Mucosa of gallbladder (tissue), 1 donor: ENCODE results near the gene RELT. TPM values are rescaled to one million over a fixed set of nuclear protein-coding genes. Genes with fewer than 3 reads are reported as not detected.

Experiments
- DNase-seq: peaks from one replicate; pipeline ENCODE4 v3.0.0-alpha.2; 2020; ENCODE audit warnings: low spot score
- total RNA-seq: library from RNA; stranded (reverse); gene quantifications from one replicate; pipeline ENCODE4 v1.2.1, GENCODE V29; 2021
- donor health status: DM: no; HTN: no; CAD: no.

RELT gene
- total RNA-seq, 1 donor from 2014 or later = 5.9 TPM

DNA sequence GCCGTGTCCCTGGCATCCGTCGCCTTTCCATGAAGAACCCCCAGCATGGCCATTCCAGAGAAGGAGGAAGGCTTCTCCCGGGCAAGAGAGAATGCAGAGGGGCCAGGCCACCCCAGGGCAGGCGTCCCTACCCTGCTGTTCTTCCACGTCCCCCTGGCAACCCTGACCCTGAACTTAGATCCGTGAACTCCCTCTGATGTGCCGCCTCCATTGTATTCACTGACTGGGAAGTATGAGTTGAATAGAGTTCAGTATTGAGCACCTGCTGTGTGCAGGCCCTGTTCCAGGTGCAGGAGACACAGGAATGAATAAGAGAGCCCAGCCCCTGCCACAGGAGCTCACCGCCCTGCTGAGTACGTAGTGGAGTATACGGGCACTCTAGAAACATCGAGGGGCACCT is 29.1 kb upstream of the RELT start:
- no peak for DNase-seq

DNA sequence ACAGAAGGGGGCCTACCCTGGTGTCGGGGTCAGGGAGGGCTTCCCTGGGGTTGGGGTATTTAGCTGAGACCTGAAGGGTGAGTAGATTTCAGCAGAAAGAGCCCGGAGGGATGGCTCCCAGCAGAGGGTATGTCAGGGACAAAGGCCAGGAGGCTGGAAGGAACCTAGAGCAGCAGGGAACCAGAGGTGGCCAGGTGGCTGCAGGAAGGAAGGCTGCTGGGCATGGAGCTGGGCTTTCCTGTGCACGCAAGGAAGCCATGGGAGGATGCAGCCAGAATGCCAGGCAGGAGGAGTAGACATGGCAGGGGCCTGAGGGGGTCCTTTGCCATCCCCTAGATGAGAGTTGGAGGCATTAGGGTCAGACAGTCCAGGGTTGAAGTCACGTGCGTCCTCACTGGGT is 27.4 kb upstream of the RELT start:
- DNase-seq = no peak

DNA sequence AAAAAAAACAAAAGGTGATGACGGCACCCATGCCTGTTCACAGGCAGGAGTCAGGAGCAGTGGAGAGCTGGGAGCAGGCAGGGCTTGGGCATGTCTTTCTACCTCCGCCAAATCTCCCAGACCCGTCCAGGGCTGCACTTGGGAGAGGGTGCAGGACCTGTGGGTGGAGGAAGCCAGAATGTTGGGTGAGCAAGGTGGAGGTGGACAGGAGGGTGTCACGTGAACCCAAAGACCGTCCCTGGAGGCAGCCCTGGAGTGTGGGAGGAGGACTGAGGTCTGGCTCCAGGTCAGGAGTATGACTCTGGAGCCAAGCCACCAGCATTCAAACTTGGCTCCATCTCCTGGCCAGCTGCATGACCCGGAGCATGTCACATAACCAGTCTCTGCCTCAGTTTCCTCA is 26.6 kb upstream of the RELT start:
- no peak for DNase-seq

DNA sequence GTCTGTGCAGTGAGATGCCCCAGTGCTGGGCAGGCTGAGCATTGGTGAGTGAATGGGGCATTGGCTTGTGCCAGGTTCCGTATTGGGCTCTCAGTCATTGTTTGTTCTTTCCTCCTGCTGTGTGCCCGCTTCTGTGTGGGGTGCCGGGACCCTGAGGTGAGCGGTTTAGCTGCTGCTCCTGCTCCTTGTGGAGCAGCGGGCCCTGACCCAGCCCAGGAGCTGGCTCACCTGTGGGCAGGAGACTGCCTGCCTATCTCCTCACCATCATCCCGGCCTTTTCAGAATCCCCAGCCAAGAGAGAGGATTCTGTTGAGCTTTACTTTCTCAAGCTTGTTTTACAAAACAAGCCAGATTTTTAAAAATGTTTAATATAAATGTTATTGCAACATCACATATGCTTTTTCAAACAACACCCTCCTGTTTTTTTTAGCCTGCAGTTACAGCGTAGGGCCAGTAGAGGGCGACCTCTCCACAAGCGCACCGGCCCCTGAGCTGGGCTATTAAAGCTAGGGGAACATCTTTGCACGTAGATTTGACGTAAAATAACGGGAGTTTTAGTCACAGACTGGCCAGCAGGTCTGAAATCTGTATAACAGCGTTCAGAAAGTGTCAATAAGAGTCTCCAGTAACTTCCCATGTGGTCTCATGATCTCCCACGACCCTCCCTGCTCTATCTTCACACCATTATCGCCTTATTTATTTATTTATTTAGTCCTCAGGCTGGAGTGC is 25.1 kb upstream of the RELT start:
- peak; percentile 51 for DNase-seq

DNA sequence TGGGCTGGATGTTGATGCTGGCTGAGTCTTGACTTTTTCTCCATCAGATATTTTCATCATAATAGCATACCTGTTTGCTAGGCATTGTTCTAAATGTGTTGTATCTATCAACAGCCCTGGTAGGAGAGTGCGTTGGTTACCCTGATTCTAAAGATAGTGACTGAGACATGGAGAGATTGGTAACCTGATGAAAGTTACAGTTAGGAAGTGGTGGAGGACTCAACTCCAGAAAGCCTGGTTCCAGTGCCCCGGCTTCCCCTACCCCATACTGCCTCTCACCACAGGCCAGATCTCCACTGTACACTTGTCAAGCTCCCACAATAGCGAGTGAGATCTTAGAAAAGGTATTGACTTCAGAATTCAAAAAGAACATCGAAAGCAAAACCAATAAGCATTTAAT is 22.8 kb upstream of the RELT start:
- DNase-seq = no peak

DNA sequence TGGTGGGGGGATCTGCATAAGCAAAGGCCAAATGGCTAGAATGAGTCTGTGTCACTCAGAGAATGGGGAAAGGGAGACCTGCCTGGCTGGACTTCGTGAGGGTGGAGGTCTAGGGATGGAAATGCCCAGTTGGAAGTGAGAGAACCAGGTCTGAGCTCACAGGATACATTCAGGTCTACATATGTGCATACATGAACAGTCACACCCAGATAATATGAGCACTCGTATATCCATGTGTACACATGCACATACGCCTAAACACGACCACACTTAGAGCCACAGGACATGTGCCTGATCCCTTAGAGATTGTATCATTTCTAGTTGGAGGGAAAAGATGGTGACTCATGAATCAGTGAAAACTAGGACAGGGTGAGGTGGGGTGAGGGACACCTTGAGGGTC is 21.1 kb upstream of the RELT start:
- DNase-seq = no peak

DNA sequence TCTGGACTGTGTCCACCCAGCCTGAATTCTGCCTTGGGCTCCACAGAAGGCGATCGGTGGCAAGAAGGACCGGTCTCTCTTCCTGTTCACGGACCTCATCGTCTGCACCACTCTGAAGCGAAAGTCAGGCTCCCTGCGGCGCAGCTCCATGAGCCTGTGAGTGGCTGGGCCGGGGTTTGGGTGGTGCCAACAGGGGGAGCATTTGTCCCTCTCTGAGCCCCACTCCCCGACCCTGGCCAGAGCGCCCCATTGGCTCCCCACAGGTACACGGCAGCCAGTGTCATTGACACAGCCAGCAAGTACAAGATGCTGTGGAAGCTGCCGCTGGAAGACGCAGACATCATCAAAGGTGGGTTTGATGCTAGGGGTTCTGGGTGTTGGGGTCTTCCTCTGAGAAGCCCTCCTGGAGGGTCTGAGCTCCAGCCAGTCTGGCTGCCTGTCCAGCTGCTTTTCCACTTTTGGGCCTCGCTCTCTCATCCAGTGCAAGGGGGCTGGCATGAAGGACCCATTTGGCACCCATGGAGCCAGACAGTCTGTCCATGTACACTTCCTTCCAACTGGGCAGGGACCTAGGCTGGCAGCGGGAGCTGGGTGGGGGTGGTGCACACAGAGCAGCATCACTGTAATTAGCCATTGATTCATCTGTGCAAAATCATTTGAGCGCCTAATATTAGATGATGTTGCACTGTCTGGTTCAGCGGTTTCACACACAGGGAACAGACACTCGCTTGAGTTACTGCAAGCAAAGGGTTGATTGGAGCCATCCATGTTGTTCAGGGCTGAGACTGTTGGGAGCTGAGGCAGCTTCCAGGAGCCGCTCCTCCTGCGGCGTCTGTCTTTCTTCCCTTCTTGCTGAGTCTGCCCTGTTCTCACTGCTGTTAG is 19.0 kb upstream of the RELT start:
- DNase-seq = no peak

DNA sequence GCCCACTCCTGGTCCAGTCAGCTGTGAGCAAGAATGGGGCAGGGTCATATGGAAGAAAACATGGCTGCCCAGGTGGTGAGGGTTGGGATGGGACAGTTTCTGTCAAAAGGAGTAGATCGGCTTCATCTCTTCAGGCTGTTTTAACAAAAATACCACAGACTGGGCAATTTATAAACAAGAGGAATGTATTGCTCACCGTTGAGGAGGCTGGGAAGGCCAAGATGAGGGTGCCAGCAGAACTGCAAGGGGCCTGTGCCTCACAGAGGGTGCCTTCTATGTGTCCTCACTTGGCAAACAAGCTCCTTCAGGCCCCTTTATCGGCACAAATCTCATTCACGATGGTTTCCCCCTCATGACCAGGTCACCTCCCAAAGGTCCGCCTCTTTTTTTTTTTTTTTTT is 18.1 kb upstream of the RELT start:
- DNase-seq = no peak

DNA sequence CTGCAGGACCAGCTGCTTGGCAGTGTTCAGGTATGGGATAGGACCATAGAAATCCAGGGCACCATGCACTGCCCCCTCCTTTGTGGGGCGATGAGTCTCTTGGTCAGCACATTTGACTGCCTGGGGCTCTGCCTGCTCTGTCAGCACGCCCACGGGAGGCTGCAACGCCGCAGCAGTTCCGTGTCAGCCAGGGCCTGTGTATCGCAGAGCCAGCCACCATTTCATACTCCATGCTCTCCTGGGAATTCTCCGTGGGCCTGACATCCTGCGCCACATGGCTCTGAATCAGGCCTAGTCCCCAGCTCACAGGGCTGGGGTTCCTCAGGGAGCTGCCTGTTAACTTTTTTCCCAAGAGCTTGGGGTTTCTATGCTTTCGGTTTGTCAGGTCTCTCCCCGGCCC is 16.9 kb upstream of the RELT start:
- no peak for DNase-seq

DNA sequence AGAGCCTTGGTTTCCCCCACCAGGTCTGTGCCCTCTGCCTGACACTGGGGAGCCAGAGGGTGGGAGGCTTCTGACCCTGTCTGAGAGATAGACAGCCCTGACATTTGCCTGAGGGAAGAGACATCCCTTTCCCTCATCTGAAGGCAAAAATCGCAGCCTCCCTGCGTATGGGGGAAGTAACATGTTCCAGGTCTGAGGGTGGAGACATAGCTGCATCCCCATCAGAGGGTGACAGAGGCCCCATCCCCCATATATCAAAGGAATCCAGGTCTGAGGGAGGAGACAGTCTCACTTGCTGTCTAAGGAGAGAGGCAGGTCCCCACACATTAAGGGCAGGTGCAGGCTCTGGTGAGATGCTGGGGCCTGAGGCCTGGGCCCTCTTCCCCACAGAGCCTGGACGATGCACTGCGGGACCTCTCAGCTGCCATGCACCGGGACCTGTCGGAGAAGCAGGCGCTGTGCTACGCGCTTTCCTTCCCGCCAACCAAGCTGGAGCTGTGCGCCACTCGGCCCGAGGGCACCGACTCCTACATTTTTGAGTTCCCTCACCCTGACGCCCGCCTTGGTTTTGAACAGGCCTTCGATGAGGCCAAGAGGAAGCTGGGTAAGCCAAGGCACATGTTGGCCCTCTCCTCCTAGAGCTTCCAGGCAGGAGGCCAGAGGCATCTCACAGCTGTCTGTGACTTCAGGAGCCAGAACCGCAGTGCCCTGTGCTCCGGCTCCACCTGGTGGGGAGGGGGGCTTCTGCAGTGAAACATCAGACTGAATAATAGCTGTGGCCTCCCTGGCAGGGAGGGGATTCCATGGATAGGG is 16.1 kb upstream of the RELT start:
- no peak for DNase-seq

DNA sequence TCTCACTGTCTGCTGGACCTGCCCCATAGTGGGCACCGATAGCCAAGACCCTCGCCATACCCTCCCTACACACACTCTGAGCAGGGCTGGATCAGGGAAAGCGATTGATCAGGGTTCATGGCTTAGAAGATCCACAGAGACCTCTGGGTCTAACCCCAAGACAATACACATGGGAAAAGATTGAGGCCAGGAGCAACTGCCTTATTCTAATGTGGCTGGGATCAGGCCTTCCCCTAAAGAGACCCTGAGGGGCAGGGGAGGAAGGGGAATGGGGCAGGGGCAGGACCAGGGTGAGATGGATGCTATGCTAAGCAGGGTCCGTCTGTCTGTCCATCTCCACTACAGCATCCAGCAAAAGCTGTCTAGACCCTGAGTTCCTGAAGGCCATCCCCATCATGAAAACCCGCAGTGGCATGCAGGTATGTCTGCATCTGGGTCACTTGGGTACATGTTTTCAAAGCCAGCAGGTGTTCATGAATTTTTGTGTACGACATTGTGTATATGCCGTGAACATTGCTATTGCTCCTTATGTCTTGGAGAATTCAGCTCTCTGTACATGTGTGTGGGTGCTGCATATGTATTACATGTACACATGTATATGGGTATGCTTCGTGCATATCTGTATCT is 15.3 kb upstream of the RELT start:
- DNase-seq = no peak

DNA sequence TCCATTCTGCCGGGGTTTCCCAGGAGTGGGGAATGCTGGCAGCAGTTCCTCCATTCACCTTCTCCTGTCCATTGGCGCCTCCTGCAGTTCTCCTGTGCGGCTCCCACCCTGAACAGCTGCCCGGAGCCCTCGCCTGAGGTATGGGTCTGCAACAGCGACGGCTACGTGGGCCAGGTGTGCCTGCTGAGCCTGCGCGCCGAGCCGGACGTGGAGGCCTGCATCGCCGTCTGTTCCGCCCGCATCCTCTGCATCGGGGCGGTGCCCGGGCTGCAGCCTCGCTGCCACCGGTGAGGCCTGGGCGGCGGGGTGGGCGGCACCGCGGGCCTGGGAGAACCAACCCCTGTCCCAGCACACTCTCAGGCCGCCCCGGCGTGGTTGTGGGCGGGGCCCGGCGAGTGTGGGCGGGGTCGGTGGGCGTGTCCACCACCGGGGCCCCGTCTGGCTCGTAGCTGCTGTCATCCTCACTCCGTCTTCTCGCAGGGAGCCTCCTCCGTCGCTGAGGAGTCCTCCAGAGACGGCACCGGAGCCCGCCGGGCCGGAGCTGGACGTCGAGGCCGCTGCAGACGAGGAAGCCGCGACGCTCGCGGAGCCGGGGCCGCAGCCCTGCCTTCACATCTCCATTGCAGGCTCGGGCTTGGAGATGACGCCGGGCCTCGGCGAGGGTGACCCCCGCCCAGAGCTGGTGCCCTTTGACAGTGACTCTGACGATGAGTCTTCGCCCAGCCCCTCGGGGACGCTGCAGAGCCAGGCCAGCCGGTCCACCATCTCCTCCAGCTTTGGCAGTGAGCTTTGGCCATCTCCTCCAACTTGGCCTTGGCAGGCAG is 14.0 kb upstream of the RELT start:
- no peak for DNase-seq

DNA sequence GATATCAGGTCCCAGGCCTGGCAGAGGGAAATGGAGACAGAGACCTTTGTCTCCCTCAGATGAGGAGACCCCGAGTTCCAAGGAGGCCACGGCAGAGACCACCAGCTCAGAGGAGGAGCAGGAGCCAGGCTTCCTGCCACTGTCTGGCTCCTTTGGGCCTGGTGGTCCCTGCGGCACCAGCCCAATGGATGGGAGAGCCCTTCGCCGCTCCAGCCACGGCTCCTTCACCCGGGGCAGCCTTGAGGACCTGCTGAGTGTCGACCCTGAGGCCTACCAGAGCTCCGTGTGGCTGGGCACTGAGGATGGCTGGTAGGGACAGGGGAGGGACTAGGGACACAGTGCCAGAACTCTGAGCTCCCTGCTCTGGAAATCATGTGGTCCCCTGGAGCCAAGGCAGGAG is 13.1 kb upstream of the RELT start:
- no peak for DNase-seq

DNA sequence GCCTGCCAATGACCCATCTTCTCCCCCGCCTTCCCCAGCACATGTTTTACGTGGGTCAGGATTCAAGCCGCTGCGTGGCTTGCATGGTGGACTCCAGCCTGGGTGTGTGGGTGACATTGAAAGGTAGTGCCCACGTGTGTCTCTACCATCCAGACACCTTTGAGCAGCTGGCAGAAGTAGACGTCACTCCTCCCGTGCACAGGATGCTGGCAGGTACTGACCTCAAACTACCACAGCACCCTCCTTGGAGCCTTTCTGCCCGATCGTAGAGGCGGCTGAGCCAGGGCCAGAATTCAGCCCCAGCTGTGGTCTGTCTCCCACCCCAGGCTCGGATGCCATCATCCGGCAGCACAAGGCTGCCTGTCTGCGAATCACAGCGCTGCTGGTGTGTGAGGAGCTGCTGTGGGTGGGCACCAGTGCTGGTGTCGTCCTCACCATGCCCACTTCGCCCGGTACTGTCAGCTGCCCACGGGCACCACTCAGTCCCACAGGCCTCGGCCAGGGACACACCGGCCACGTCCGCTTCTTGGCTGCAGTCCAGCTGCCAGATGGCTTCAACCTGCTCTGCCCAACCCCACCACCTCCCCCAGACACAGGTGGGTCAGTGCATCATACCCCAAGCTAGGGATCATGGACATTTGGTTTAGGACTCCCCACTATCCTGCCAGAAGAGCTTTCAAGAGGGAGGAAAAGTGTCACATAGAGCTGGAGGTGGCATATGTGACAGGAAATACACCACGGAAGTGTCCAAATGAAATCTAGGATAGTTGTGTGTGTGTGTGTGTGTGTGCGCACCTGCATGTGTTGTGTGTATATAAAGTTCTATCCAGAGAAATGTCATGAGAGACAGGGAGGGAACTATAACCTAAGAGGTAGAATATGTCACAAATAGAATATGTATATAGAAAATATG is 10.6 kb upstream of the RELT start:
- no peak for DNase-seq

DNA sequence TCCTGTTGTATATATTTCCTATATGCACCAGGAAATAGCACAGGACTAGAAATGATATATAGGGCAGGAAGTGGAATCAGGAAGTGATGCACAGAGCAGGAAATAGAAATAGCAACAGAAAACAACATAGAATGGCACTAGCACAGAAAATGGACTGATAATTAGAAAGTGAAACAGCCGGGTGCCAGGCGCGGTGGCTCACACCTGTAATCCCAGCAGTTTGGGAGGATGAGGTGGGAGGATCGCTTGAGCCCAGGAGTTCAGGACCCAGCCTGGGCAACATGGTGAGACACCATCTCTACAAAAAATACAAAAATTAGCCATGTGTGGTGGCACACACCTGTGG is 10.0 kb upstream of the RELT start:
- no peak for DNase-seq

DNA sequence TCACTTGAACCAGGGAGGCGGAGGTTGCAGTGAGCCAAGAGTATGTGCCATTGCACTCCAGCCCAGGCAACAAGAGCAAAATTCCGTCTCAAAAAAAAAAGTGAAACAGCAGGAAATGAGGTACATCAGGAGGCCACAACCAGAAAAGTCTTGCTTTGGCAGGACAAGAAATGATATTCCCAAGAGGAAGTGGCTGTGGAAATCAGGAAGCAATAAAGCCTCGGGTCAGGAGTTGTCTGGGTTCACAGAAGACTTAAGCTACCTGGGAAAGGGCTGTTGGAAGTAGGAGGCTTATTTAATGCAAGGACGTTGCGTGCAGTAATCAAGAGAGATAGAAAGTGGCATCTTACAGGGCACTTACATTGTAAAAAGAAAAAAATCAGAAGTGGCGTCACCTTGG is 9.2 kb upstream of the RELT start:
- DNase-seq = no peak

DNA sequence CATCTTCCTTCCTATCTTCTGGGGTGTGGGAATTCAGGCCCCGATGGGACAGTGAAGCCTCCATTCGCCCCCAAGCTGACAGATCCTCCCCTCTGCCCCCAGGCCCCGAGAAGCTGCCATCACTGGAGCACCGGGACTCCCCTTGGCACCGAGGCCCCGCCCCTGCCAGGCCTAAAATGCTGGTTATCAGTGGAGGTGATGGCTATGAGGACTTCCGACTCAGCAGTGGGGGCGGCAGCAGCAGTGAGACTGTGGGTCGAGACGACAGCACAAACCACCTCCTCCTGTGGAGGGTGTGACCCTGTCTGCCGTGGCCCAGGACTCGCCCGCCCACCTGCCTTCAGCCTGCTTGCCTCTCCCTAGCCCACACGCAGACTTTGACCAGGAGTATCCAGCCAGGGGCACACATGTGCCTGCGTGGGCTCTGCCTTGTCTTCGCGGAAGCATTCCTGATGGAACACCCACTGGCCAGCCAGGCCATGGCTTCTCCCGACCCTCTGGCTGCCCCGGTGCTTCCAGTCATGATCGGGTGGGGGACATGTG is 8.6 kb upstream of the RELT start:
- no peak for DNase-seq

DNA sequence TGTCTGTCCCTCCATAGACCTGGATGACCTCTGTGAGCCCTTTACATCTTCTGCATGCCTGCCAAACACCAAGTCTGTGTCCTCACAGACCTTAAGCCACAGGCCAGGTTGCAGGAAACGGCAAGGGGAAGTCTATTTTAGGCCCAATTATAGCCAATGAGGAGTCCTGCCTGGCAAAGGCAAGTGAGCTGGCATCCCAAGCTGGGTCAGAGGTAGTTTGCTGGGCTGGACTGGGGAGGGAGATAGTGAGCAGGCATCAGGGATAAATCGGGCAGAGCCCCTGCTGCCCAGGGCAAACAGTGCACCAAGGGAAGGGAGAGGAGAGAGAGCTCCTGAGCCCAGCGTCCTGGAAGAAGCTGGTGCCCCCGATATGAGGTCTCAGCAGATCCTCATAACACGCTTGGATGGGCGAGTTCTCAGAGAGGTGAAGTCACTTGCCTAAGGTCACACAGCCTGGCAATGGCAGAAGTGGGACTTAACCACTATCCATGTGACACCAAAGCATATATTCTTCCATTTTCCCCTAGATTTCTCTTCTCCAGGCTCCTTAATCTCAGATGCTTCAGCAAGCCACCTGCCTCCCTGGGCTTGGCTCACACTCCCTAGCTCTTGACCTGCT is 3.7 kb upstream of the RELT start:
- DNase-seq = no peak

DNA sequence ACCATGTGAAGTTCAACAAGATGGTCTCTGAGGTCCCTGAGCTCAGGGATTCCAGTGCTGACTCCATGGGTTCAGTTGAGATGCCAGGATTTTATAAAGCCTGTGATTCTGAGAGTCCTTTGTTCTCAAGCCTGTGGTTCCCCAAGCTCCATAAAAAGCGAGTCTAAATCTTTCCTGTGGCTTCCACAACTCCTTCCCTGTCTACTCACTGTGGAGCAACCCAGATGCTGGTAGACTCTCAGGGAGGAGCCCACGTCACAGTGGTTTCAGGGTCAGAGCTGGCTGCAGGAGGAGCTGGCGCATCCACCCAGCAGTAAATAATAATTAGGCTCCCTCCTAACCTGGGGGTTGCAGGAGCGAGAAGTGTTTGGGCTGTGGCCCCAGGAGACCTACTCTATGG is 2.0 kb upstream of the RELT start:
- no peak for DNase-seq

DNA sequence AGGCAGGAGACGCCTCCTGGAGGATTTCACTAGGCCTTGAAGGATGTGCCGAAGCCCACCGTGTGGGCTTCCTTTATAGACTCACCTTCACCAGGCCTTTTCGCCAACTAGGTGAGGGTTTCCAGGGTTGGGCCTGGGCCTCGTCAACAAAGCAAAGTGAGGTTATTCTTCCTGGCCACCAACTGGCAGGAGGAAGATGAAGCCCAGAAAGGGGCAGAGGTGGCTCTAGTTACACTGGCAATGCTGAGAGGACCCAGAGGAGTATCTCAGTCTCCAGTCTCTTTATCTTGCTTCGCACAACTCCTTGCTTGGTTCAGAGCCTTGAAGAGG is 404 bp upstream of the RELT start:
- no peak for DNase-seq
